Epithelial cell of proximal tubule (primary cell): Measurements from ENCODE around the gene ENHO. TPM values are rescaled to one million over a fixed set of nuclear protein-coding genes. Genes with fewer than 3 reads are reported as not detected.

Source experiments
- DNase-seq: peaks from one replicate; pipeline ENCODE4 v3.0.0-alpha.2; 2011; ENCODE audit warnings: low read depth
- H3K4me3 ChIP-seq: 2 replicates; pipeline ENCODE4 v1.5.1; 2011; ENCODE audit warnings: low read depth, mild to moderate bottlenecking, low read length
- CTCF ChIP-seq: conservative IDR thresholded peaks from 2 replicates; pipeline ENCODE4 v1.5.1; 2012; ENCODE audit warnings: low read depth, mild to moderate bottlenecking, low read length
- total RNA-seq: library from RNA; depleted of rRNA; stranded (reverse); fragments of >200 nt; gene quantifications from 2 replicates; pipeline ENCODE4 v1.2.3, GENCODE V29; 2015

Gene ENHO
- total RNA-seq, 1 donor from 2014 or later = 0.75 TPM

- no peak overlapping the region for H3K4me3 ChIP-seq
- no peak for TF ChIP-seq CTCF
- no peak for DNase-seq
These were observed 29.2 kb upstream of the ENHO start for GRCh38 chr9:34551751-34552605.

GRCh38 chr9:34550681-34551270, 28.0 kb upstream of the ENHO start:
- no peak for TF ChIP-seq CTCF
- no peak for DNase-seq
- no peak overlapping the region for H3K4me3 ChIP-seq

- no peak overlapping the region for H3K4me3 ChIP-seq
- no peak for TF ChIP-seq CTCF
- no peak for DNase-seq
These were observed 27.4 kb upstream of the ENHO start for GRCh38 chr9:34550016-34550680.

GRCh38 chr9:34549407-34549732, 26.6 kb upstream of the ENHO start:
- no peak overlapping the region for H3K4me3 ChIP-seq
- DNase-seq = no peak
- no peak for TF ChIP-seq CTCF

GRCh38 chr9:34547960-34548611, 25.3 kb upstream of the ENHO start:
- H3K4me3 ChIP-seq = no peak overlapping the region
- no peak for DNase-seq
- peak; percentile 90 for TF ChIP-seq CTCF

GRCh38 chr9:34546834-34547827, 24.3 kb upstream of the ENHO start:
- peak; percentile 82 for TF ChIP-seq CTCF
- DNase-seq = no peak
- H3K4me3 ChIP-seq = no peak overlapping the region
